NCI-H2227 (cell line): ENCODE results near the gene RNF152.
"Not testable (repeated sequence)": the region's sequence is repeated elsewhere in the genome, so short reads cannot be mapped to it uniquely, and the experiment has no call there.

Experiments
- DNase-seq: peaks from one replicate; lab custom pipeline; 2025; ENCODE audit not compliant: unreplicated experiment; lab: John Stamatoyannopoulos, UW

RNF152 gene

GRCh38 chr18:61822879-61823278, 69.9 kb downstream of the RNF152 start:
- DNase-seq: no peak

- DNase-seq: no peak
These were observed 71.1 kb downstream of the RNF152 start for GRCh38 chr18:61821748-61822147.

- no peak for DNase-seq
These were observed 71.9 kb downstream of the RNF152 start for GRCh38 chr18:61820882-61821281.

DNA sequence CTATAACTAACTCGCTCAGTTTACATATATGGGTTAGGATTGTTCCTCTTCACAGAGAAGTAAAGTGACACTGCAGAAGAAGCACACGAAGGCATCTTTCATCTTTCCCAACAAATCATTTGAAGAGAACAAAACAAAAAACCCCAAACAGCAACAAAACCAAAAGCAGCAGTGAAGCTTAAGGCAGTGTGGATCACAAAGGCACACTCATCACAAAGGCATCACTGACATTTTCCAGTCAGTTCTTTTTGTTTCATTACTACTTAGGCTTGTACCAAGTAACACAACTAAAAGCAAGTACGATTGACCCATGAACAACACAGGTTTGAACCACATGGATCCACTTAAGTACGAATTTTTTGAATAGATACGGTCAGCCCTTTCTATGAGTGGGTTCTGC, 75.7 kb downstream of the RNF152 start:
- DNase-seq: no peak

DNA sequence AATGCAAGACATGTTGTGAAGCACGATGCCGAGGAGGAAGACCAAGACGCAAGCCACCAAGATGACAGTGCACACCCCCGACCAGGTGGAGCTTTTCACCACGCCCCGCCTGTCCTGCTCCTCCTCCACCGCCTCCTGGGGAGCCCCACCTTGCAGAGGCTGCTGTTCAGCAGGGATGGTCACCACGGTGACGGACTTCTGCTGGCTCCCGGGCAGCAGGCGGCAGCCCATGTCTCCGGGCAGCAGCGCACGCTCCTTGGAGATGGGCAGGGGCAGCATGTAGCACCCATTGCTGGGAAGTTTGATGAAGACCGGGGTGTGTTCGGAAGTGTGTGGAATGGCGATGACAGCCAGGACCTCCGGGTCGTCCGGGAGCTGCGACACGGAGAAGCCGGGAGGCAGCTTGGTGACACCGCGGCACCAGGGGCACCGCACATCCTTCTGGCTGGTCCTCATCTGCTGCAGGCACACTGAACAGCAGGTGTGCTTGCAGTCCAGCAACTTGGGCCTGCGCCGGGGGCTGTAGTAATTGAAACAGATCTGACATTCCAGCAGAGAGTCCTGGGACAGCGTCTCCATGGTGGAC, 76.8 kb downstream of the RNF152 start:
- no peak for DNase-seq

- DNase-seq: no peak
These were observed 84.5 kb downstream of the RNF152 start for GRCh38 chr18:61808286-61808685.

DNA sequence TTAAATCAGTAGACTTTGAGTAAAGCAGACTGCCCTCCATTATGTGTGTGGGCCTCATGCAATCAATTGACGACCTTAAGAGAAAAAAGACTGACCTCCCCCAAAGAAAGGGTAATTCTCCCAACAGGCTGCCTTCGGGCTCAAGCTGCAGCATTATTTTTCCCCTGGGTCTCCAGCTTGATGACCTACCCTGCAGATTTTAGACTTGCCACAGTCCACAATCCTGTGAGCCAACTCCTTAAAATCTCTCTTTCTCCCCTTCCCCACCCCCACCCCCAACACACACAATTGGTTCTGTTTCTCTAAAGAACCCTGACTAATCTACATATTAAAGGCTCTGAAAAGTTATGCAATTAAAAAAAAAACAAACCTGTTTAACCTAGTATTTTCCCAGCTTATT, 89.4 kb downstream of the RNF152 start:
- DNase-seq: no peak

DNA sequence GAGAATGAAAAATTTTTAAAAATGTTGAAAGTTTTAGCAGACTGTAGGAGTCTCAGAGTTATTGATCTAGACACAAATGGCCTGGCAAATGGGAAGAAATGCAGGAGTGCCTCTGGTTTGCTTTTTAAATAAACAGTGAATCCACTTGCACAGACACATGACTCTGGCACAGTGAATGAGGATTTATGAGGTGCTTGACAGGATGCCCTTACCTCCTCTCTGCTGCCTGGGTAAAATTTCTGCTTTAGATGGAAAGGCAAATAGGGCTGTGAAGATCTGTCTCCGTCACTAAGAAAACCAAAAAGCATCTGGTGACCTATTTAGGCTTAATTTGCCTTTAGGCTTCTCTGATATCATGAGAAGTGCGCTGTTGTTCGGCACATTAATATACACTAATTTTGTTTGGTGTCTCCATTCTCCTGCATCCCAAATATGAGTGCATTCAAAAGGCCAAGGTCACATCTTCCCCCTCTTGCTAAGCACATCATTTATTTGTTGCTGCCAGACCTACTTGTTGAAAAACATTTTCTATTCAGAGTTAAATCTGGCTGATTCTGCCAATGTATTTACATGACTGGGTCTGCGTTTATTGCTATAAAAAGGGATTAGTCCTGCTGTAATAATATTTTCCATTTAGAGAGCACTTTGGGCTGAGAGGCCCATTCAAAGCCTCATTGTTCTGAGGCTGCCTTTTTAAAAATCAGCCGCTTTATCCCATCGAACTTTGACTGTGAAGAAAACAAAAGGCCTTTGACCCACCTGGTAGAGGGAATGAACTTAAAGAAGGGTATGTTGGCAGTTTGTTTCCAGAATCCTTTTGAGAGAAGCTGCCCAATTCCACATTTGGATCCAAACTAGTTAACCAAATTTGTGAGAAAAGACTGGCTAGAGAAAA, 94.9 kb downstream of the RNF152 start:
- DNase-seq: no peak

- DNase-seq: no peak
These were observed 101.8 kb downstream of the RNF152 start for GRCh38 chr18:61791031-61791430.

DNA sequence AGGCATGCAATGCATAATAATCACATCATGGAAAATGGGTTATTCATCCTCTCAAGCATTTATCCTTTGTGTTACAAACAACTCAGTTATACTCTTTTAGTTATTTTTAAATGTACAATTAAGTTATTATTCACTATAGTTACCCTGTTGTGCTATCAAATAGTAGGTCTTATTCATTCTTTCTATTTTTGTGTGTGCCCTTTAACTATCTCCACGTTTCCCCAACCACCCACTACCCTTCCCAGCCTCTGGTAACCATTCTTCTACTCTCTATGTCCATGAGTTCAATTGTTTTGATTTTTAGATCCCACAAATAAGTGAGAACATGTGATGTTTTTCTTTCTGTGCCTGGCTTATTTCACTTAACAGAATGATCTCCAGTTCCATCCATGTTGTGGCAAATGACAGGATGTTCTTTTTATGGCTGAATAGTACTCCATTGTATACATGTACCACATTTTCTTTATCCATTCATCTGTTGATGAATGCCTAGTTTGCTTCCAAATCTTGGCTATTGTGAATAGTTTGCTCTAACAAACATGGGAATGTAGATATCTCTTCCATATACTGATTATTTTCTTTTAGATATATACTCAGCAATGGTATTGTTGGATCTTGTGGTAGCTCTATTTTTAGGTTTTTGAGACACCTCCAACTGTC, 105.7 kb downstream of the RNF152 start:
- not testable (repeated sequence) for DNase-seq

DNA sequence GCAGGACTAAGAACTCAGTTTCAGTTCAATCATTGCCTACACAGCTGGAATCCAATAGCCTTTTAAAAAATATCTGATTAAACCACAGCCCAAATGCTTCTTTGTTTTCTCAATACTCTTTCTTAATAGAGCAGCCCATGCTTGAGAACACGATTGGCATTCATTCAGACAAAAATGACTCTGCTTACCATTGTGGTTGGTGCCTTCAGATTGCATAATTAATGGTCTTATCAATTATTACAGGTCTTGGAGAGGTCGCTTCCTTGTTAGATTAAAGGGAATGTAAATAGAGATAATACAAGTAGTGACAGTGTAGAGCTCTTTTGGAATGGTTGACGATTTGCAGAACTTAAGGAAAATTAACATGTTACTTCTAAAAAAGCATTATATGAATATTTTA, 107.2 kb downstream of the RNF152 start:
- no peak for DNase-seq

- DNase-seq: no peak
These were observed 108.0 kb downstream of the RNF152 start for GRCh38 chr18:61784834-61785233.

GRCh38 chr18:61782545-61782944, 110.3 kb downstream of the RNF152 start:
- no peak for DNase-seq

DNA sequence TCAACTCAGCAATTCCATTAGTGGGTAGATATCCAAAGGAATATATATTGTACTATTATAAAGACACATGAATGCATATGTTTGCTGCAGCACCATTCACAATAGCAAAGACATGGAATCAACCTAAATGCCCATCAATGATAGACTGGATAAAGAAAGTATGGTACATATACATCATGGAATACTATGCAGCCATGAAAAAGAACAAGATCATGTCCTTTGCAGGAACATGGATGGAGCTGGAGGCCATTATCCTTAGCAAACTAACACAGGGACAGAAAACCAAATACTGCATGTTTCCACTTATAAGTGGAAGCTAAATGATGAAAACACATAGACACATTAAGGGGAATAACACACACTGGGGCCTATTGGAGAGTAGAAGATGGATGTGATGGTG, 116.6 kb downstream of the RNF152 start:
- DNase-seq: not testable (repeated sequence)

DNA sequence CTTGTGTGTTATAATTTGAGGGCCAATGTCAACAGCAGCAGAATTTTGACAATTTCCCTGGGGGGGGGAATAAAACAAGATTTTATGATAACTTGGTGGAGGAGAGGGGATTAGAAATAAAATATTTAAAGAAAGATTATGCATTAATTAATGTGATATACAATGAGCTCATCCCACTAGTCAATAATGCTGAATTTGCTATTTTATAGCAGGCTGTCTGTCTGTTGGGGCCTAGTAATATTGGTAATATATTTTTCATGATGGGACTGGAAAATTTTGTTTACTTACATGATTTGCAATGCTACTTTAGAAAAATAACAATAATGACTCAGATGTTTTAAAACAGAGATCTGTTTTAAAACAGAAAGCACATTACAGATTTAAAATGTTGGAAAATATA, 118.0 kb downstream of the RNF152 start:
- no peak for DNase-seq

DNA sequence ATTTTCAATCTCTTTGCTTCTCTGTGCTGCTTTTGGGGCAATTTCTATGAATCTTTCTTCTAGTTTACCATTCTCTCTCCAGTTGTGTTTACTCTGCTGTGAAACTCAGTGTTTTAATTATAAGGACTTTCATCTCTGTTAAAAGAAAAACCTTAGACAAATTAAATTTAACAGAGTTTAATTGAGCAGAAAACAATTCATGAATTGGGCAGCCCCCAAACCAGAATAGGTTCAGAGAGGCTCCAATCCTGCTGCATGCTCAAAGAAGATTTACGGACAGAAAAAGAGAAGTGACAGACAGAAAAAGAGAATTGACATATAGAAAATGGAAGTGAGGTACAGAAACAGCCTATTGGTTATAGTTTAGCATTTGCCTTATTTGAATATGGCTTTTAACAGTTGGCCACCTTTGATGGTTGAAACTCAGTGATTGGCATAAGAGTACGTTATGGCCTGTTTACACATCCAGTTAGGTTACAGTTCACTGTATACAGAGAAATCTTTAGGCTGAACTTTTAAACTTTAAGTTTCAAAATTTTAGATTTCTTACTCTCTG, 120.4 kb downstream of the RNF152 start:
- no peak for DNase-seq

GRCh38 chr18:61771861-61772260, 120.9 kb downstream of the RNF152 start:
- no peak for DNase-seq

- no peak for DNase-seq
These were observed 122.5 kb downstream of the RNF152 start for GRCh38 chr18:61770279-61770678.

DNA sequence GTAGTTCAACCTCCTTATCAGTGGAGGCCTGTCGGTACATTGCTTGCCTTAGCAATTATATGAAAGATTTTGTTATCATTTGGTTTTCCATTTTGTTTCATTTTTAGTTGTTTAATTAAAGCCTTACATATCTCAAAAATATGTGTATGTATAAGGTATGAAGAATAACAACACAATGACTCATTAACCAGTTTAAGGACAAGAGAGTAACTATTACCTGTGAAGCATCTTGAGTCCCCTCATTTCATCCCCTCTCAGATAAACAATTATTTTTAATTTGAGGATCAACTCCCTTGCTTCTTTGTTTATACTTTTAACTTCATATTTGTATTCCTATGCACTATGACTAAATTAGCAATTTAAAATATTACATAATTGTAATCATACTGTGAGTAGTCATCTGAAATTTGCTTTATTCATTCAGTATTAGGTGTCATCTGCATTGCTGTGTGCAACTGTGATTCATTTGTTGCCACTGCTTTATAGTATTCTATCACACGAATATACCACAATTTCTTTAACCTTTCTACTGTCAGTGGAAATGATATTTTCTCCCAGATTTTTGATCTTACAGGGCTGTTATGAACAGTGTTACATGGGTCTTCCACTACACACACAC, 126.4 kb downstream of the RNF152 start:
- DNase-seq: no peak

- no peak for DNase-seq
These were observed 127.7 kb downstream of the RNF152 start for GRCh38 chr18:61765097-61765496.

DNA sequence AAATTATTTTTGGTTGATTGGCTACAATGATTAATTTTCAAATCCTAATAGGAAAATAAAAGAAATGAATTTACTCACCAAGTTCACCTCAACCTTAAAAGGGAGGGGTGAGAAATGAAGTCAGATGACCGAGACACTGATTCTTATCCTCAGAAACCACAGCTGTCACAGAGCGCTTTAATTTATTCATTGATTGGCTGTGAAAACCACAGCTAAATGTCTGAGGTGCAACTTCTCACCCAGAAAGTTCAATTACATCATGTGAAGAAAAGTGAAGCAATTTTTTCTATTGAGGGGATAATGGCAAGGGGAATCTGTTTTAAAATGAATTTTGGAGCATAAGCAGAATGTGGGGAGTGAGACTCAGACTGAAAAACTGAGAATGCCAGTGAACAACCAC, 128.4 kb downstream of the RNF152 start:
- no peak for DNase-seq
